ENCODE measurements around the gene ENOX1.

Gene ENOX1

GRCh38 chr13:43388282-43389034 lies 398.3 kb downstream of the ENOX1 start:
- TF ChIP-seq REST (IDR thresholded peaks at IDR 0.05; ENCODE audit: insufficient read depth in 1 of 2, low read depth in 2 of 2, low read length in 2 of 2) (no peak), FOXP2 (optimal IDR thresholded peaks at IDR 0.05; ENCODE audit: borderline replicate concordance, extremely low read depth, extremely low read length, insufficient read depth) (no peak), TAF1 (IDR thresholded peaks at IDR 0.05; ENCODE audit: borderline replicate concordance, insufficient read depth, low read length) (no peak), SIN3A (IDR thresholded peaks at IDR 0.05; ENCODE audit: borderline replicate concordance, insufficient read depth, low read length) (no peak), POLR2AphosphoS5 (IDR thresholded peaks at IDR 0.05; ENCODE audit: low read depth, low read length) (no peak)

- no peak for TF ChIP-seq POLR2AphosphoS5 (IDR thresholded peaks at IDR 0.05; ENCODE audit: low read depth, low read length)
- no peak for TF ChIP-seq SIN3A (IDR thresholded peaks at IDR 0.05; ENCODE audit: borderline replicate concordance, insufficient read depth, low read length)
- TF ChIP-seq TAF1 (IDR thresholded peaks at IDR 0.05; ENCODE audit: borderline replicate concordance, insufficient read depth, low read length): no peak
- TF ChIP-seq FOXP2 (optimal IDR thresholded peaks at IDR 0.05; ENCODE audit: borderline replicate concordance, extremely low read depth, extremely low read length, insufficient read depth): no peak
- TF ChIP-seq REST (IDR thresholded peaks at IDR 0.05; ENCODE audit: insufficient read depth in 1 of 2, low read depth in 2 of 2, low read length in 2 of 2): no peak
Measured at GRCh38 chr13:43387880-43388279, 398.9 kb downstream of the ENOX1 start.

- no peak for TF ChIP-seq REST (IDR thresholded peaks at IDR 0.05; ENCODE audit: insufficient read depth in 1 of 2, low read depth in 2 of 2, low read length in 2 of 2)
- no peak for TF ChIP-seq POLR2AphosphoS5 (IDR thresholded peaks at IDR 0.05; ENCODE audit: low read depth, low read length)
- TF ChIP-seq SIN3A (IDR thresholded peaks at IDR 0.05; ENCODE audit: borderline replicate concordance, insufficient read depth, low read length): no peak
- no peak for TF ChIP-seq FOXP2 (optimal IDR thresholded peaks at IDR 0.05; ENCODE audit: borderline replicate concordance, extremely low read depth, extremely low read length, insufficient read depth)
- TF ChIP-seq TAF1 (IDR thresholded peaks at IDR 0.05; ENCODE audit: borderline replicate concordance, insufficient read depth, low read length): no peak
Measured at GRCh38 chr13:43383498-43384165, 403.1 kb downstream of the ENOX1 start.

- TF ChIP-seq POLR2AphosphoS5 (IDR thresholded peaks at IDR 0.05; ENCODE audit: low read depth, low read length) (no peak), FOXP2 (optimal IDR thresholded peaks at IDR 0.05; ENCODE audit: borderline replicate concordance, extremely low read depth, extremely low read length, insufficient read depth) (no peak), SIN3A (IDR thresholded peaks at IDR 0.05; ENCODE audit: borderline replicate concordance, insufficient read depth, low read length) (no peak), TAF1 (IDR thresholded peaks at IDR 0.05; ENCODE audit: borderline replicate concordance, insufficient read depth, low read length) (no peak), REST (IDR thresholded peaks at IDR 0.05; ENCODE audit: insufficient read depth in 1 of 2, low read depth in 2 of 2, low read length in 2 of 2) (no peak)
Measured at GRCh38 chr13:43379738-43380137, 407.0 kb downstream of the ENOX1 start.

Data from PFSK-1 (cell line).